PC-3 (cell line): ENCODE results near the gene ANKRD50. TPM values are rescaled to one million over a fixed set of nuclear protein-coding genes. Genes with fewer than 3 reads are reported as not detected.

ENCODE experiments used
- ATAC-seq: fragments of 200-7000 bp; cut with Tn5 transposase; 2 replicates; pipeline ENCODE4 v1.9.1; 2020; ENCODE audit warnings: mild to moderate bottlenecking, moderate library complexity
- BruUV-seq: library from RNA; stranded (reverse); fragments of 400-500 nt; replicated peaks from 2 replicates; lab custom pipeline; 2021; lab: Mats Ljungman, UMichigan
- CTCF ChIA-PET: fragments of 300-600 bp; sonication (Branson Sonifier 250); formaldehyde crosslinking; loops from one replicate; lab custom pipeline; 2022; ENCODE audit warnings: antibody characterized with exemption; lab: Charles Lee
- POLR2A ChIA-PET: fragments of 300-600 bp; sonication (Branson Sonifier 250); formaldehyde crosslinking; loops from one replicate; lab custom pipeline; 2022; ENCODE audit warnings: antibody characterized with exemption; ENCODE audit not compliant: unreplicated experiment; lab: Charles Lee
- DNase-seq: peaks from one replicate; pipeline ENCODE4 v3.0.0-alpha.2; 2015
- H2AFZ ChIP-seq: fragments of 300-600 bp; sonication (generic); 2 replicates; pipeline ENCODE4 v1.6.0; 2016; ENCODE audit warnings: antibody characterized with exemption, low read length
- H3F3A ChIP-seq: fragments of 300-600 bp; sonication (generic); one replicate; pipeline ENCODE4 v1.6.0; 2017; ENCODE audit warnings: antibody characterized with exemption, low read length, control low read depth, mild to moderate bottlenecking; ENCODE audit not compliant: unreplicated experiment
- H3K27ac ChIP-seq: fragments of 300-600 bp; sonication (generic); 2 replicates; pipeline ENCODE4 v1.5.1; 2016; ENCODE audit warnings: mild to moderate bottlenecking, low read length
- H3K27me3 ChIP-seq: fragments of 300-600 bp; sonication (generic); 2 replicates; pipeline ENCODE4 v1.6.1; 2016; ENCODE audit warnings: low read length, mixed read lengths
- H3K36me3 ChIP-seq: fragments of 300-600 bp; sonication (generic); 2 replicates; pipeline ENCODE4 v1.6.1; 2016; ENCODE audit warnings: low read depth, mixed run types, low read length, mixed read lengths
- H3K4me1 ChIP-seq: fragments of 300-600 bp; sonication (generic); 2 replicates; pipeline ENCODE4 v1.5.1; 2016; ENCODE audit warnings: low read length; ENCODE audit not compliant: insufficient read depth
- H3K4me2 ChIP-seq: fragments of 300-600 bp; sonication (generic); 2 replicates; pipeline ENCODE4 v1.6.0; 2016; ENCODE audit warnings: low read length
- H3K4me3 ChIP-seq: fragments of 300-600 bp; sonication (generic); 2 replicates; pipeline ENCODE4 v1.5.1; 2016; ENCODE audit warnings: mild to moderate bottlenecking, low read length, mixed read lengths
- H3K79me2 ChIP-seq: fragments of 300-600 bp; sonication (generic); 2 replicates; pipeline ENCODE4 v1.6.1; 2017; ENCODE audit warnings: low read length, mixed read lengths
- H3K9ac ChIP-seq: fragments of 300-600 bp; sonication (generic); 2 replicates; pipeline ENCODE4 v1.6.0; 2016; ENCODE audit warnings: mild to moderate bottlenecking, low read length
- H3K9me2 ChIP-seq: fragments of 300-600 bp; sonication (generic); replicated peaks from 2 replicates; pipeline ENCODE4 v1.6.1; 2016; ENCODE audit warnings: mixed run types, low read length, mixed read lengths
- H3K9me3 ChIP-seq: fragments of 300-600 bp; sonication (generic); 2 replicates; pipeline ENCODE4 v1.6.1; 2016; ENCODE audit warnings: low read length, mixed read lengths
- H4K20me1 ChIP-seq: fragments of 300-600 bp; sonication (generic); 2 replicates; pipeline ENCODE4 v1.6.1; 2016; ENCODE audit warnings: low read length, mixed read lengths
- CTCF ChIP-seq: fragments of 300-600 bp; sonication (generic); conservative IDR thresholded peaks from 2 replicates; pipeline ENCODE4 v1.5.1; 2017; ENCODE audit warnings: antibody characterized with exemption, low read depth, mild to moderate bottlenecking, low read length
- EZH2 ChIP-seq: fragments of 300-600 bp; sonication (generic); IDR thresholded peaks from one replicate; pipeline ENCODE4 v1.6.1; 2017; ENCODE audit warnings: antibody characterized with exemption, mild to moderate bottlenecking, low read length; ENCODE audit not compliant: unreplicated experiment
- EZH2phosphoT487 ChIP-seq: fragments of 300-600 bp; sonication (generic); IDR thresholded peaks from 2 replicates; pipeline ENCODE4 v1.6.1; 2018; ENCODE audit warnings: mild to moderate bottlenecking, antibody characterized with exemption, low read length, borderline replicate concordance
- intact Hi-C: fragments of 100-400 bp; cut with micrococcal nuclease; formaldehyde crosslinking; loops from 2 replicates; pipeline ENCODE4 v1.9.0; 2023
- total RNA-seq: library from RNA; depleted of rRNA; stranded (reverse); fragments of >200 nt; gene quantifications from 2 replicates; pipeline ENCODE4 v1.2.3, GENCODE V29; 2014

The ANKRD50 gene
- total RNA-seq, 1 experiment from 2014 or later = 26.3 TPM

GRCh38 chr4:124754681-124755080 is 42.1 kb upstream of the ANKRD50 start:
- Histone ChIP-seq H3K79me2 (no peaks in the 10 kb centered on the region), H3K27ac (peak overlapping the region; percentile 61), H3K9me2 (no peaks in the 10 kb centered on the region), H3F3A (no peaks in the 10 kb centered on the region), H3K9me3 (no peaks in the 10 kb centered on the region), H2AFZ (peak overlapping the region; percentile 65; the same call in 1 of the 2 replicates), H3K9ac (peak overlapping the region; percentile 8; the same call in 1 of the 2 replicates), H3K36me3 (no peaks in the 10 kb centered on the region), H3K27me3 (no peaks in the 10 kb centered on the region), H3K4me2 (peak overlapping the region; percentile 39; the same call in 1 of the 2 replicates), H3K4me1 (peaks cover 24% of the 10 kb centered on the region), H4K20me1 (no peaks in the 10 kb centered on the region), H3K4me3 (no peak overlapping the region)
- intact Hi-C loops = no loop called here
- BruUV-seq = no TSS peak
- DNase-seq (peak; percentile 48), ATAC-seq (peak; percentile 54)
- TF ChIP-seq EZH2 (no peak), CTCF (no peak), EZH2phosphoT487 (no peak)
- CTCF ChIA-PET = no interaction called here
- POLR2A ChIA-PET = no interaction called here

- intact Hi-C loops = no loop called here
- no TSS peak for BruUV-seq
- peak overlapping the region; percentile 39 for H3K4me2 ChIP-seq
- ChIA-PET POLR2A (no interaction called here), CTCF (no interaction called here)
- H3K4me3 ChIP-seq = no peak overlapping the region
- TF ChIP-seq EZH2 = no peak
- peak; percentile 54 for ATAC-seq
- H3K27me3 ChIP-seq = no peaks in the 10 kb centered on the region
- H2AFZ ChIP-seq = peak overlapping the region; percentile 65; the same call in 1 of the 2 replicates
- DNase-seq = peak; percentile 62
- H3K4me1 ChIP-seq = peaks cover 24% of the 10 kb centered on the region
- H3K9ac ChIP-seq = peak overlapping the region; percentile 8; the same call in 1 of the 2 replicates
- peak overlapping the region; percentile 61 for H3K27ac ChIP-seq
- H3K36me3 ChIP-seq = no peaks in the 10 kb centered on the region
- no peaks in the 10 kb centered on the region for H3F3A ChIP-seq
- no peaks in the 10 kb centered on the region for H3K9me3 ChIP-seq
- no peaks in the 10 kb centered on the region for H4K20me1 ChIP-seq
- no peaks in the 10 kb centered on the region for H3K79me2 ChIP-seq
- H3K9me2 ChIP-seq = no peaks in the 10 kb centered on the region
Measured at GRCh38 chr4:124753941-124754581, 41.5 kb upstream of the ANKRD50 start.

- no peaks in the 10 kb centered on the region for H3K9me3 ChIP-seq
- ATAC-seq = no peak
- no peak overlapping the region for H3K9ac ChIP-seq
- no peak for DNase-seq
- H2AFZ ChIP-seq = no peak overlapping the region
- H3K4me3 ChIP-seq = no peak overlapping the region
- no peaks in the 10 kb centered on the region for H3K79me2 ChIP-seq
- H3K4me2 ChIP-seq = no peak overlapping the region
- CTCF ChIA-PET = no interaction called here
- no peaks in the 10 kb centered on the region for H4K20me1 ChIP-seq
- POLR2A ChIA-PET = no interaction called here
- H3K36me3 ChIP-seq = no peaks in the 10 kb centered on the region
- peaks cover 9% of the 10 kb centered on the region for H3K4me1 ChIP-seq
- TF ChIP-seq CTCF (no peak), EZH2phosphoT487 (no peak), EZH2 (no peak)
- H3K27me3 ChIP-seq = no peaks in the 10 kb centered on the region
- intact Hi-C loops = no loop called here
- no peaks in the 10 kb centered on the region for H3K9me2 ChIP-seq
- H3K27ac ChIP-seq = no peak overlapping the region
- no TSS peak for BruUV-seq
- no peaks in the 10 kb centered on the region for H3F3A ChIP-seq
Measured at GRCh38 chr4:124749421-124749820, 36.9 kb upstream of the ANKRD50 start.
